CD14-positive monocyte (primary cell): ENCODE measurements around the gene SORD. TPM values are rescaled to one million over a fixed set of nuclear protein-coding genes. Genes with fewer than 3 reads are reported as not detected.

Experiments used
- DNase-seq, 3 donors: peaks; one replicate each; pipeline ENCODE4 v3.0.0-alpha.2; 2011 to 2022
- H2AFZ ChIP-seq: 2 replicates; pipeline ENCODE4 v1.6.0; 2012; ENCODE audit warnings: mild to moderate bottlenecking, low read depth, low read length, inconsistent platforms; ENCODE audit not compliant: insufficient read depth, poor library complexity, severe bottlenecking
- H3K27ac ChIP-seq, 2 donors: 1 replicate in 1 of 2; 2 replicates in 1 of 2; pipeline ENCODE4 v1.5.1; 2012 to 2013; ENCODE audit warnings: low read length in 2 of 2, control low read depth in 1 of 2, inconsistent platforms in 1 of 2, low read depth in 1 of 2, mild to moderate bottlenecking in 1 of 2
- H3K27me3 ChIP-seq, 2 donors: one replicate each; pipeline versions ENCODE4 v1.6.0 to v1.6.1; 2011 to 2013; ENCODE audit warnings: low read length in 2 of 2; ENCODE audit not compliant: control insufficient read depth in 2 of 2, insufficient read depth in 2 of 2
- H3K36me3 ChIP-seq, 2 donors: replicated peaks in 1 of 2; 1 replicate in 1 of 2; 2 replicates in 1 of 2; pipeline versions ENCODE4 v1.5.1 to v1.6.1; 2012 to 2013; ENCODE audit warnings: low read length in 2 of 2, control low read depth in 1 of 2, inconsistent platforms in 1 of 2, mild to moderate bottlenecking in 1 of 2; ENCODE audit not compliant: insufficient read depth in 2 of 2, control insufficient read depth in 1 of 2
- H3K4me1 ChIP-seq, 2 donors: 1 replicate in 1 of 2; 2 replicates in 1 of 2; pipeline versions ENCODE4 v1.5.1 to v1.6.1; 2012 to 2013; ENCODE audit warnings: low read length in 2 of 2, control low read depth in 1 of 2, inconsistent platforms in 1 of 2, mild to moderate bottlenecking in 1 of 2, moderate library complexity in 1 of 2; ENCODE audit not compliant: insufficient read depth in 2 of 2, control insufficient read depth in 1 of 2
- H3K4me2 ChIP-seq: replicated peaks from 2 replicates; pipeline ENCODE3; 2012; ENCODE audit warnings: low read length, moderate library complexity, mild to moderate bottlenecking; ENCODE audit not compliant: poor library complexity, severe bottlenecking; ENCODE audit errors: extremely low read depth
- H3K4me3 ChIP-seq, 3 experiments: fragments of 200-600 bp in 1 of 3; sonication (generic) in 1 of 3; replicated peaks in 1 of 3; 1 replicate in 2 of 3; 2 replicates in 1 of 3; pipeline ENCODE4 v1.5.1; 2011 to 2013; ENCODE audit warnings: low read length in 3 of 3, mild to moderate bottlenecking in 3 of 3, control low read depth in 2 of 3, low read depth in 2 of 3, inconsistent platforms in 1 of 3, moderate library complexity in 1 of 3
- H3K79me2 ChIP-seq: 2 replicates; pipeline ENCODE4 v1.6.0; 2012; ENCODE audit warnings: mild to moderate bottlenecking, control low read depth, inconsistent platforms, low read length, moderate library complexity; ENCODE audit not compliant: insufficient read depth
- H3K9ac ChIP-seq: 2 replicates; pipeline ENCODE4 v1.6.0; 2017; ENCODE audit warnings: low read length, mild to moderate bottlenecking; ENCODE audit not compliant: insufficient read depth, poor library complexity, severe bottlenecking
- H3K9me3 ChIP-seq, 2 donors: replicated peaks in 1 of 2; 1 replicate in 1 of 2; 2 replicates in 1 of 2; pipeline versions ENCODE4 v1.5.1 to v1.6.1; 2012 to 2013; ENCODE audit warnings: low read length in 2 of 2, control low read depth in 1 of 2; ENCODE audit not compliant: control insufficient read depth in 1 of 2, insufficient read depth in 1 of 2
- H4K20me1 ChIP-seq: 2 replicates; pipeline ENCODE4 v1.6.0; 2012; ENCODE audit warnings: mild to moderate bottlenecking, low read length, control low read depth, moderate library complexity; ENCODE audit not compliant: insufficient read depth
- H3K27ac Mint-ChIP-seq, 7 donors: one replicate each; pipeline ENCODE4 v1.8.0; 2020; ENCODE audit warnings: mild to moderate bottlenecking in 7 of 7, mixed read lengths in 7 of 7, moderate library complexity in 6 of 7, inconsistent platforms in 2 of 7
- H3K27me3 Mint-ChIP-seq, 3 donors: one replicate each; pipeline ENCODE4 v1.8.0; 2021 to 2022; ENCODE audit warnings: low read depth in 3 of 3, mild to moderate bottlenecking in 3 of 3, mixed read lengths in 3 of 3, moderate library complexity in 3 of 3, inconsistent platforms in 1 of 3
- H3K36me3 Mint-ChIP-seq, 2 donors: one replicate each; pipeline ENCODE4 v1.8.0; 2020; ENCODE audit warnings: mixed read lengths in 2 of 2, inconsistent platforms in 1 of 2, mild to moderate bottlenecking in 1 of 2
- H3K4me1 Mint-ChIP-seq: one replicate; pipeline ENCODE4 v1.8.0; 2020; ENCODE audit warnings: mild to moderate bottlenecking, mixed read lengths
- H3K4me3 Mint-ChIP-seq, 2 donors: one replicate each; pipeline ENCODE4 v1.8.0; 2020; ENCODE audit warnings: mild to moderate bottlenecking in 2 of 2, mixed read lengths in 2 of 2, moderate library complexity in 1 of 2
- H3K9me3 Mint-ChIP-seq, 7 donors: one replicate each; pipeline ENCODE4 v1.8.0; 2020 to 2022; ENCODE audit warnings: mixed read lengths in 7 of 7, mild to moderate bottlenecking in 6 of 7, moderate library complexity in 6 of 7, inconsistent platforms in 2 of 7
- WGBS: methylation state at CpG from one replicate; pipeline ENCODE4 v1.1.5; 2013; ENCODE audit warnings: missing lambda C conversion rate; ENCODE audit not compliant: insufficient coverage; 5-methylcytosine and 5-hydroxymethylcytosine counted together
- intact Hi-C, 2 donors: fragments of 100-400 bp; cut with micrococcal nuclease; formaldehyde crosslinking; loops; one replicate each; pipeline versions ENCODE4 v1.15.0 to v1.15.1; 2023
- polyA plus RNA-seq, 3 donors: library from polyadenylated mRNA; depleted of rRNA in 1 of 3; unstranded in 2 of 3; stranded (reverse) in 1 of 3; fragments of 300-500 nt in 2 of 3; fragments of >200 nt in 1 of 3; fragmentation: Illumina TruSeq in 2 of 3; gene quantifications; 1 replicate in 2 of 3; 2 replicates in 1 of 3; pipeline ENCODE4 v1.2.3, GENCODE V29; 2012 to 2021
- TF ChIP-seq, protein P1 (sequence below): fragments of 200-600 bp; IDR thresholded peaks from one replicate; pipeline ENCODE4 v1.8.0; 2022; ENCODE audit warnings: antibody characterized with exemption, mild to moderate bottlenecking

SORD gene
- polyA plus RNA-seq, 3 donors, result 17.9 to 22.6 (median 21.7) TPM

- H3K4me3 Mint-ChIP-seq, result no peak overlapping the region
- H3K36me3 ChIP-seq, result no peaks in the 10 kb centered on the region
Measured at GRCh38 chr15:45084163-45084562, 61.2 kb downstream of the SORD start.

DNA sequence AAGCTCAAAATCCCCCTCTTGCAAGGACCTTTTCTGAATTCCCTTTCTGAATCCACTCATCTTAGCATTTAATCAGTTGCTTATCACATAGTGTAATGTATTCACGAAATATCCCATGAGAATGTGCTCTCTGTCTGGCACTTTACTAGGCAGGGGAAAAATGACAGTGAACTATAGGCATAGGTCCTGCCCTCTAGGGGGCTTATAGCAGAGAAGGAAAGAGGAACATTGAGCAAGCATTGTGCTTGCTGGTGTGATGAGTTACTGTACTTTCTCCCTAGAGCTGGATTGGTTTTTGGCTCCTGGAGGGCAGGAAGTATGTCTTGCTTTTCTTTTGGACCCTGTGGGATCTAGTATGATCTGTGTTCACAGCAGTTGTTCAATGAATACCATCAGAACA lies 64.5 kb downstream of the SORD start:
- no peak for DNase-seq
- Histone ChIP-seq H3K27me3 (no peaks in the 10 kb centered on the region), H3K36me3 (no peaks in the 10 kb centered on the region), H3K9me3 (no peaks in the 10 kb centered on the region), H3K4me1 (no peaks in the 10 kb centered on the region), H3K4me3 (no peak overlapping the region), H3K4me2 (no peak overlapping the region), H3K9ac (no peak overlapping the region), H3K27ac (no peak overlapping the region), H3K79me2 (no peaks in the 10 kb centered on the region), H2AFZ (no peak overlapping the region), H4K20me1 (no peaks in the 10 kb centered on the region)
- H3K4me1 Mint-ChIP-seq, result no peaks in the 10 kb centered on the region
- peaks cover 0 to 5% (median 4%) of the 10 kb centered on the region in 3 donors for H3K27me3 Mint-ChIP-seq
- no peaks in the 10 kb centered on the region for H3K36me3 Mint-ChIP-seq
- TF ChIP-seq, protein P1, sequence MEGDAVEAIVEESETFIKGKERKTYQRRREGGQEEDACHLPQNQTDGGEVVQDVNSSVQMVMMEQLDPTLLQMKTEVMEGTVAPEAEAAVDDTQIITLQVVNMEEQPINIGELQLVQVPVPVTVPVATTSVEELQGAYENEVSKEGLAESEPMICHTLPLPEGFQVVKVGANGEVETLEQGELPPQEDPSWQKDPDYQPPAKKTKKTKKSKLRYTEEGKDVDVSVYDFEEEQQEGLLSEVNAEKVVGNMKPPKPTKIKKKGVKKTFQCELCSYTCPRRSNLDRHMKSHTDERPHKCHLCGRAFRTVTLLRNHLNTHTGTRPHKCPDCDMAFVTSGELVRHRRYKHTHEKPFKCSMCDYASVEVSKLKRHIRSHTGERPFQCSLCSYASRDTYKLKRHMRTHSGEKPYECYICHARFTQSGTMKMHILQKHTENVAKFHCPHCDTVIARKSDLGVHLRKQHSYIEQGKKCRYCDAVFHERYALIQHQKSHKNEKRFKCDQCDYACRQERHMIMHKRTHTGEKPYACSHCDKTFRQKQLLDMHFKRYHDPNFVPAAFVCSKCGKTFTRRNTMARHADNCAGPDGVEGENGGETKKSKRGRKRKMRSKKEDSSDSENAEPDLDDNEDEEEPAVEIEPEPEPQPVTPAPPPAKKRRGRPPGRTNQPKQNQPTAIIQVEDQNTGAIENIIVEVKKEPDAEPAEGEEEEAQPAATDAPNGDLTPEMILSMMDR, result peak; percentile 24
- intact Hi-C loops, result no loop called here
- no peaks in the 10 kb centered on the region for H3K9me3 Mint-ChIP-seq
- H3K4me3 Mint-ChIP-seq, result no peak overlapping the region
- WGBS, result 100% methylated on average over 1 of the region's 1 CpG
- H3K27ac Mint-ChIP-seq, result no peak overlapping the region

More at GRCh38 chr15:45084163-45084562, 61.2 kb downstream of the SORD start:
- Histone ChIP-seq H3K4me3 (no peak overlapping the region), H3K9me3 (no peaks in the 10 kb centered on the region), H4K20me1 (no peaks in the 10 kb centered on the region), H3K4me2 (no peak overlapping the region), H3K79me2 (no peaks in the 10 kb centered on the region), H3K4me1 (no peaks in the 10 kb centered on the region), H3K9ac (no peak overlapping the region), H3K27me3 (no peaks in the 10 kb centered on the region), H2AFZ (no peak overlapping the region), H3K27ac (no peak overlapping the region)
- Mint-ChIP-seq H3K4me1 (no peaks in the 10 kb centered on the region), H3K9me3 (peaks cover 0 to 1% (median 0%) of the 10 kb centered on the region in 7 donors), H3K27ac (no peak overlapping the region), H3K36me3 (no peaks in the 10 kb centered on the region), H3K27me3 (peaks cover 0 to 8% (median 2%) of the 10 kb centered on the region in 3 donors)
- TF ChIP-seq, protein P1, result no peak
- intact Hi-C loops, result no loop called here
- DNase-seq, result no peak
- WGBS, result 17% methylated on average over 1 of the region's 3 CpGs
